Measurements from ENCODE around the gene SEPTIN10. TPM values are rescaled to one million over a fixed set of nuclear protein-coding genes. Genes with fewer than 3 reads are reported as not detected.

SEPTIN10 gene
- total RNA-seq, 1 experiment from 2014 or later: 26.5 TPM

DNA sequence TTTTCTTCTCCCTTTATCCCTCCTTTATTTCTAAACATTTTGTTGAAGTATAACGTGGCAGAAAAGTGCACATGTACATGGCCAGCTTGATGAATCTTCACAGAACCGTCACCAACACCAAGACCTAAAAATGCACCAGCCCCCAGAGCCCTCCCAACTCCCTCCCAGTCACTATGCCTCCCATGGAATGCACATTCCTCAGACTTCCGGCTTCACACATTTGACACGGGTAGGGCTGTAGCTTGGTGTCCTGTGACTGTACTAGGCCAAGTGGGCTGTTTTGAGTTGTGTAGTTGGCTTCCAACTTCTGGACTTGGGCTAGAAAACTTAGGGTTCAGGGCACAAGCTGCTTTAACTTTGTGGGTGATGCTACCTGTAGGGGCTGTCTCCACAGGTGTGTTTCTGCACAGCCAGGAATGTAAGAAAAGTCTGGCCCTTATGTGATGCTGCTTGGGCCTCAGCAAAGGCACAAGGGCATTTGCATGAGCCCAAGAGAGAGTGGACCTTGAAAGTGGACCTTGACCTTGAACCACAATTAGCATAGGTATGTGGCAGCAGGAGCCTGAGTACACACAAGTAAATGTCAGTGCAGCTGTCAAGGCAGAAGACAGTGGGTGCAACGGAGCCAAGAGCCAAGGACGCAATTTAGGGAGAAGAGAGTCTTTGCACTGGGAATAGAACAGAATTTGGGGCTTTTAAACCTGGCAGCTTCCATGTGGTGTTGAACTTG is 78.4 kb downstream of the SEPTIN10 start:
- in situ Hi-C loops (cut with HindIII; ENCODE audit: low pct_unique_long_range_greater_than_20kb, low sequenced_read_pairs): no loop called here
- no peak for DNase-seq (ENCODE audit: low read depth, low spot score)

DNA sequence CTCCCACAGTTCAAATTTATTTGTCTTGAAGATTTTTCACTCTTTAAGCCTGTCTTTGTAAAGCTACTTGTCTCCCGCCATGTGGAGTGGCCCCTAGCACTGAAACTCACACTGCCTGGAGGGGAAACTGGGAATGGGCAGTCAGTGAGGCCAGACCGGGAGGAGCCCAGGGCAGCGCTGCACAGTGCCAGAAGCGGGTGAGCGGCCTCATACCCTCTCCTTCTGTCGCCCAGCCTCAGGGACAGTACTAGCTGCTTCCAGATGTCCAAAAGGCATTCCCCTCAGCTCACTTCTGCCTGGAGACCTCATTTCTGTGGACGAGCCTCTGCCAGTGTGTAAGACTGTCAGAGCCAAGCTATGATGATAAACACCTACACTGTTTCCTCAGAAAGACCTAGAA is 79.9 kb downstream of the SEPTIN10 start:
- in situ Hi-C loops (cut with HindIII; ENCODE audit: low pct_unique_long_range_greater_than_20kb, low sequenced_read_pairs): no loop called here
- DNase-seq (ENCODE audit: low read depth, low spot score): no peak

DNA sequence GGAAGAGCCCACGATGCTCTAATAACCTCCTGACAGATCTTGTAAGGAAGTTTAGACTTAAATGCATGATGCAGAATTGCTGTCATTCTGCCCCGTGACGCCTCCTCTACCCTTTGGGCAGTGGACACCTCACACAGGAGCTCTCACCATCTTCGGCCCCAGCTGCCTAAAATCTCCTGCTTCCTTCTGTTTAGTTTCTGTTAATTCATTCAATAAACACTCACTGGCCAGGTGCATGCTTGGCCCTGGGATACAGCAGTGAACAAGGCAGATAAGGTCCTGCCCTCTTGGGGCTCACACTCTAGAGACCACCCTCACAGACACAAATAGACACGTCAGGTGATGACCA is 81.1 kb downstream of the SEPTIN10 start:
- in situ Hi-C loops (cut with HindIII; ENCODE audit: low pct_unique_long_range_greater_than_20kb, low sequenced_read_pairs): no loop called here
- no peak for DNase-seq (ENCODE audit: low read depth, low spot score)

DNA sequence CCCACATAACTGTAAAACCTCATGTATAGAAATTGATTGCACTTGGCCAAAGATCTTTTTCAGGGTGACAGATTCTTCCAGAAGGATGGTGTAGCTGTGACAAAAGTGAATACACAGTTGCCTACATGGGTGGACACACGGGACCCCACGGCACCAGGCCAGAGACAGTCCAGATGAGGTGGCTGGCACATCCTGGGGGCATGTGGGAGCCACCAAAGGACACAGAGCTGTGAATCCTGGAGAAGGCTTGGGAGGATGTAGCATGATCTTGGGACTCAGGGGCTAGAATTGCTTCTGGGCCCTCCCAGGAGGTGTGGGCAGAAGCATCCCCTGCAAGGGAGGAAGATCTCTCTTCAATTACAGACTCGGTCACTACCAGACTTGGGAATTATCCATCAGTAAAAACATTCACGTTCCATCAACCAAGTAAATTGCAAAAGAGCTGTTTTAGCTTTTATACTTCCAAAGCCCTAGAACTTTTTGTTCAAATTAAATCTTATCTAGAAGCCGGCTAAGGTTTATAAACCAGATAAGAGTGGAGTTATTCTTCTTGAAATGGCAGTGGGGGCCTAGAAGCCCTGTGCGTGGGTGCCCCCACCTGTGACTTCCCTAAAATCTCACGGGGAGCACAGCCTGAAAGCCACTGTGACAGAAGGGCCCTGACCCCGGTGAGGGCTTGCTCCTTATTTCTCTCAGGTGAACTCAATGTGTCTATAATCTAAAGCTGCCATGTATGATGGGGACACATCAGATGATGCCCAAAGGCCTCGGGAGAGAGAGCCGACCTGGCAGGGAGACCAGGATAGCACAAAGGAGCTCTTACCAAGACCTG is 81.7 kb downstream of the SEPTIN10 start:
- in situ Hi-C loops (cut with HindIII; ENCODE audit: low pct_unique_long_range_greater_than_20kb, low sequenced_read_pairs): no loop called here
- no peak for DNase-seq (ENCODE audit: low read depth, low spot score)

DNA sequence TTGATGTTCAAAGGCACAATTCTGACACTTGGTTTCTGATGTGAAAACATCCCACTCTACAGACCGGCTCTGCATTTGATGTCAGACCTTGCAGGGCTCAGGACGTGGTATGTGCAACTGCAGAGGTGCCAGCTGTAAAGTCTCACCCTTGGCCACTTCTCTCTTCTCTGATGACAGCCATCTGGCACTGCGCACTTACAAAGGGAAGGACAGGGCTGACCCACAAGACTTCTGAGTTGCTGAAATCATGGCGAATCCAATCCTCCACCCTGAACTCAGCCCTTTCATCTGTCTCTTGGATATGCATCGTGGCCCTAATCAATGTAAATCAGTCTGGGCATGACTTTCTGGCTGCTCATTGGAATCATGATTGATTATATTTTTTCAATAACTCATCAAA is 82.5 kb downstream of the SEPTIN10 start:
- no peak for DNase-seq (ENCODE audit: low read depth, low spot score)
- in situ Hi-C loops (cut with HindIII; ENCODE audit: low pct_unique_long_range_greater_than_20kb, low sequenced_read_pairs): no loop called here

DNA sequence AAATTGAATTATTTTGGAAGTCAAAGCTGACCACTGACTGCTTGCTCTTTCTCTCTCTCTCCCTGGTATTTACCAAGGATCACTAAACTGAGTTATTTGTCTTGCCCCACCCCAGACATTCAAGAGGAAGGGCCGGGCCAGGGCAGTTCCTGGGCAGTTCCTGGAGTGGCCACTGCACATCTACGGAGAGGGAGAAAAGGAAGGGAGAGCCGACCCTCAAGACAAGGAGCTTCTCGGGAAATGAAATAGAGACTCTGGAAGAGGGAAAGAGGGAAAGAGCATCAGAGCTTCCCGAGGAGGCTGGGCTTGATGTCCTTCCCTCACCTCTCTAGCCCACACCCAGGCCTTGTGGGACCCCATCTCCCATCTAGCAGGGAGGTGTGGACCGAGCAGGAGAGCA is 83.1 kb downstream of the SEPTIN10 start:
- in situ Hi-C loops (cut with HindIII; ENCODE audit: low pct_unique_long_range_greater_than_20kb, low sequenced_read_pairs): no loop called here
- DNase-seq (ENCODE audit: low read depth, low spot score): no peak

DNA sequence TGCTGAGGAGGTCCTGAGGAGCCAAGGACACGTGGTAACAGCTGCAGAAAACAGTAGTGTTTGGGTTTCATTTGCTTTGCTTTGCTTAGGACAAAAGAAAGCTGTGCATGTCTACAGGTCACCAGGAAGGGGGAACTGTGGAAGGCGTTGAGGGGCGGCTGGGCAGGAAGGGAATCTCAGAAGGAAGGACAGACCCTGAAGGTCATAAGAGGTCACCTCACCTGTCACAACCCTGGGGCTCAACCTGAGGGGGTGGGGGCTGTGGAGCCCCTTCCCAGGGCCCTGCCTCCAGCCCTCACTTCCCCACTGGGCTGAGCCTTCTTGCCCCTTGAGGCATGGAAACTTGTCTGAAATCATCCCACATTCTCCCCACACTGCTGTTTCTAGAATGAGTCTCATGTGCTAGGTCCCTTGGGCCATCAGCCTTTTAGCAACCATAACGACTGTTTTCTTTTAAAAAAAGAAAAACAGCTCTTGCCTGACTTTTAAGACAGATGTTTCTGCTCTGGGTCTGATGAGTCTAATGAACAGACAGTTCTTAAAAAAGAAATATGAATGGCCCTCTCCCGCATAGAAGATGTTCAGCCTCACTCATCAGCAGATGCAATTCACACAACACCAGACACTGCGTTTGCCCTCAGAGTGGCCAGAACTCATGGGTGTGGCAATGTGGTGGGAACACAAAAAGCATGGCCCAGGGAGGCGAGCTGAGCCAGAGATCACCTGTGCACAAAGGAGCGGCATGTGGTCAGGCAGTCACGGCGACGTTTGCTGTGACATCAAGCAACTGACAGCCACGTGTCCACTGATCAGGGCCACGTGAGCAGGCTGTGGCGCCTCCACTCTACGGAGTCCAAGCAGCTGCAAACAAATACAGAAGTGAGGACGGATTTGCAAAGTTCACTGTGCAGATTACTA is 84.0 kb downstream of the SEPTIN10 start:
- in situ Hi-C loops (cut with HindIII; ENCODE audit: low pct_unique_long_range_greater_than_20kb, low sequenced_read_pairs): no loop called here

DNA sequence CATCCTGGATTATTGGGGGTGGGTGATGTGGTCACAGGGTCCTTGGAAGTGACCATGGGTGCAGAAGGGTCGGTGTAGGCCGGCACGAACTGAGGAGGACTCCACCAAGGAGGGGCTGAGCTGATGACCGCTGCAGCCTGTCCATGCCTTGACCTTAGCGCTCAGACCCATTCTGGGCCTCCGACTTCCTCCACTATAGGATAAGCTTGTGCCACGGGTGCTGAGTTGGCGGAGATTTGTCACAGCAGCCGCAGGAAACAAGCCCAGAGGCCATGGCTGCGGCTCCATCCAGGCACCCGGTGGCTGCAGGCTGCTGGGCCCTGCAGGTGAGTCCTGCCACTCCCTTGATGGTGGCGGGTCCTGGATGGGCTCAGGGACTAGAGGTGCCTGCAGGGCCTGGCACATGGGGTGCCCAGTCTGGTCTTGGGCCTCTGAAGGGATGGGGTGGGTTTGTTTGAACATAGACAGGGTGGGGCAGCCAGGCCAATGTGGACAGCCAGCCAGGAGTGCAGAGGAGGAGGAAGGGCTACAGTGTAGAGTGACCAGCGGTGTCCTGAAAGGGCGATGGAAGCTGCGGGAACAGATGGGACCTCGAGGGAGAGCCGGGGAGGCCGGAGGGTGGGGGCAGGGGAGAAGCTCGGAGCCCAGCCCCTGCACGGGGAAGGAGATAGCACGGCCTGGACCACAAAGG is 84.8 kb downstream of the SEPTIN10 start:
- in situ Hi-C loops (cut with HindIII; ENCODE audit: low pct_unique_long_range_greater_than_20kb, low sequenced_read_pairs): no loop called here
- no peak for DNase-seq (ENCODE audit: low read depth, low spot score)

More for the DNA sequence above, 84.0 kb downstream of the SEPTIN10 start:
- DNase-seq (ENCODE audit: low read depth, low spot score): no peak

DNA sequence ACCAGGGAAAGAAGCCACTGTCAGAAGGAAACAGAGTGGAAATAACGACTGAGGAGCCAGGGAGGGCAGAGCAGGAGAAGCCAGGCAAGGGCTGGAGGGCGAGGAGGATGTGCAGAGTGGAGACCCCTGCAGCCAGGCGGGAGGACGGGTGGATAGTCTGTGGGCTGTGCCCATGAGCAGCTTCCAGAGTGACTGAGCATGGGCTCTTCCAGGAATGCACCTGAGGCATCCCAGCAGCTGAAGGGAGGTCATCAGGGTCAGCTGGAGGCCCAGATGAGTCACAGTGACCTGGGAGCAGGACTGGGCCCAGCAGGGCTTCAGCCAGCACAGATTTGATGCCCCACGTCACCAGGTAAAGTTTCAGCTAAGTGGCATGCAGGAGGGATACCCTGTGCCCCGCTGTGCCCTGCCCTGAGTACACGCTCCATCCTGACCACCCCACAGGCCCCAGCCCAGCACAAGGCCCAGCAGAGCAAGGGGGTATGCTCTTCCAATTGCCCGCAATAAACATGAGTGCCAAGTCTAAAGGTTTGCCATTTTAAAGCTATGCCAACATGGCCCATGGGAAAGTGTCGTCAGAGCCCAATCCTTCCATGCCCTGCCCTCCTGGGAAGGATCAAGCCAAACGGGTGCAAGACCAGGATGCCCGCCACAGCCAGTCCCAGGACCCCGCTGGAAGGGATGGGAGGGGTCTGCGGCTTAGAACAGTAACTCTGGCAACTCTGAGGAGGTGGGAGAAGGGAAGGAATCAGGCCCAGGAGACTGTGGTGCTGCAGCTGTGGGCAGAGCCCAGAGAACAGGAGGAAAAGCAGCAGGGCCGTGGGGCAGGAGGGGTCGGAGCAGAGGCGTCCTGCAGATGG is 85.7 kb downstream of the SEPTIN10 start:
- in situ Hi-C loops (cut with HindIII; ENCODE audit: low pct_unique_long_range_greater_than_20kb, low sequenced_read_pairs): no loop called here
- DNase-seq (ENCODE audit: low read depth, low spot score): no peak

DNA sequence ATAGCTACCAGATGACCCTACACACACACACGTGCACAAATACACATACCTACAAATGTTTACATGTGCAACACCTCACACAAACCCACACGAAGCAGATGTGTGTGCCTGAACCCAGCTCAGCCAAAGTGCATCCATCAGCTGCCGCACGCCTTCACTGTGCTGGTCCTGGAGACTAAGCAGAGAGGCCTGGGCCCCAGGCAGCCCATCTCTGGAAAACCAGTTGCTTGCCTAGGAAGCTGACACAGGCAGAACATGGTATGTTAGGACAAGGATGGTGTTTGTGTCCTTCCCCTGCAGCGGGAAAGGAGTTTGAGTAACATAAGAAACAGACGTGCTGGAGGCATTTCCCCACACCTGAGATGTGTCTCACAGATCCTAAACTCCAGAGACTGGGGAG is 86.7 kb downstream of the SEPTIN10 start:
- in situ Hi-C loops (cut with HindIII; ENCODE audit: low pct_unique_long_range_greater_than_20kb, low sequenced_read_pairs): no loop called here
- no peak for DNase-seq (ENCODE audit: low read depth, low spot score)

DNA sequence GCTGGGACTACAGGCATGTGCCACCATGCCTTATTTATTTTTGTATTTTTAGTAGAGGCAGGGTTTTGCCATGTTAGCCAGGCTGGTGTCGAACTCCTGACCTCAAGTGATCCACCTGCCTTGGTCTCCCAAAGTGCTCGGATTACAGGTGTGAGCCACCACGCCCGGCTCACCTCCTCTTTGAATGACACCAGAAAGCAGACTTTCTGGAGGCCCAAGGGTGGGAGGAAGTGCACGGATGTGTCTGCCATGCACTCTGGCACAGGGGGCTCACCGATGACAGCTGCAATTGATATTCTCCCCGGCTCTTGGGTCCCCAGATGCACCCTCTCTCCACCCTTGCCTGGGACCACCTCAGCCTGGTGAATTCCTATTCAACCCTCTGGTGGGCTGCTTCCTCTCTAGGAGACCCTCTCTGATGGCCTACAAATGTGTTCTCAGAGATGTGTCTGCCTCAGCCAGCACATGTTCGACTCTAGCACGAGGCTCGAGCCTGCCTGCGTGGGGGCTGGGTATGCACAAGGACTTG is 87.3 kb downstream of the SEPTIN10 start:
- no peak for DNase-seq (ENCODE audit: low read depth, low spot score)
- in situ Hi-C loops (cut with HindIII; ENCODE audit: low pct_unique_long_range_greater_than_20kb, low sequenced_read_pairs): no loop called here

DNA sequence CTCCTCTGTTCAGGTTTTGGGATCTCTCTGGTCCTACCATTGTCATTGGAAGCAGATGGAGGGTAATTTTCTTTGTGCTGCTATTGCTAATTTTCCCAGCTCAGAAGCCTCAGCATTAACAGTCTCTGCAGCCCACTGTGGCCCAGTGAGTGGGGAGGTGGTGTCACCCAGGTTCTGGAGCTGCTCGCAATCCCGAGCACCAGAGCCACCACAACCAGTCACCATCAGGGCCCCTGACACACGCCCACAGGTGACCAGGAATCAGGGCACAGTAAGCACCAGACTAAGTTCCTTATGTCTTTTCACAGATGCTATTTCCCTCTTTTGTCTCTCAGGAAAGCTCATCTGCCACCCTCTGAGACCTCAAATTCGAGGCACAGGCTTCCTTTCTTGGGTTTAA is 87.9 kb downstream of the SEPTIN10 start:
- in situ Hi-C loops (cut with HindIII; ENCODE audit: low pct_unique_long_range_greater_than_20kb, low sequenced_read_pairs): no loop called here
- DNase-seq (ENCODE audit: low read depth, low spot score): no peak

DNA sequence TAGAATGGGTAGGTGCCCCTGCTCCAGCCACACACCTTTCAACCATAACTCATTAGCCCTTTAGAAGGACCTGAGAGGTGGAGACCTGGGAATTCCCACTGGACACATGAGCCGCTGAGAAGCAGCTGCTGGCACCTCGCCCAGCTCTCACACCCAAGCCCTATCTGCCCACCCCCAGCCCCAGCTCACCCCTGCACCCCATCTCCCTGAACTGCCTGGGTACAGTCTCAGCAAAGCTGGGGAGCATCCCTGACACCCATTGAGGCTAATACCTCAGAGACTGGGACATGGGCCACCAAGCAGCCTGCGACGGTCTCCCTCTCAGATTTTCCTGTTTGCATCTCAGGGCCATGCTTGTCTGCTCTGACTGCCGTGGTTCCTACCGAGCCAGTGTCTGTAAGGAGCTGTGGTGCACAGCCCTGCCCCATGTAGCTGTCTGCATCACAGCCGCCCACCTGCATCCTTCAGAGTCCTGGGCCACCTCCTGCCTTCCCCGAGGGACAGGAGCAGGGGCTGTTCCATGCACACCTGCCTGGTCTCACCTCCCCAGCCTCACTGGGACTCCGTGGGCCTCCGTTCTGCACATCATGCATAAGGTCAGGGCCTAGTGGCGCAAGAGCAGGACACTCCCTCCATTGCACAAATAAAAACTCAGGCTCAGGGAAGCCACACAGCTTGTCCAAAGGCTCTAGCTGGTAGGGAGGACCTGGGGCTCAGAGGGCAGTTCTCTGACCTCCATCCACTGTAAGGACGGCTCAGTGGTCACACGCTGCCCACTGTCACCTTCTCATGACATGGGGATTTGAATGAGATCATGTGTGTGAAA is 90.0 kb downstream of the SEPTIN10 start:
- no peak for DNase-seq (ENCODE audit: low read depth, low spot score)
- in situ Hi-C loops (cut with HindIII; ENCODE audit: low pct_unique_long_range_greater_than_20kb, low sequenced_read_pairs): no loop called here

DNA sequence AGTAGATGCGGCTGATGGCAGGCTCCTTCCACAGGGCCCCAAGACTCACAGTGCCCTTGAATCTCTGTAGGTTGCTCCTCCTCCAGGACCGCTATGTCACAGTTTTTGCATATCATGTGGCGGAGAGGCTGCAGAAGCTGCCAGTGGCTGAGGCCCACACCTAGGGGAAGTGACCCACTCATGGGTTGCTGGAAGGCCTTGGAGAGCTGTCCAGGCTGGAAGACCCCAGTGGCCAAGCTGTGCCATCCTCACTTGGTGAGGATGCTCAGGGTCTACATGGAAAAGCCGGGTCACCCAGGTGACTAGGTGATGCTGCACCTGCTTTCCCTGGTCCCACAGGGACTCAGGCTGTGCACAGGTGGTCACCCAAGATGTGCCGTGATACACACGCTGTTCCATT is 90.6 kb downstream of the SEPTIN10 start:
- in situ Hi-C loops (cut with HindIII; ENCODE audit: low pct_unique_long_range_greater_than_20kb, low sequenced_read_pairs): no loop called here
- DNase-seq (ENCODE audit: low read depth, low spot score): no peak

DNA sequence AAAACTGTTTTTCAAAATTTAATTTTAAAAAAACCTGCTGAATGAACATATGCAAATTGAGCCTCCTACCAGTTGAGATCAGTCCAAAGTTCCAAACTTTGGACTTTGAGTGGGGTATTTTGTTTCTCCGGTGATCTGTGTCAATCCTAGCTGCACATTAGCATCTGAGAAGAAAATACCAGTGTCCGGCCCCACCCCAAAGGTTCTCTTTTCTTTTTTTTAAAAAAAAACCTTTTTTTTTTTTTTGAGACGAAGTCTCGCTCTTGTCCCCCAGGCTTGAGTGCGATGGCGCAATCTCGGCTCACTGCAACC is 91.7 kb downstream of the SEPTIN10 start:
- in situ Hi-C loops (cut with HindIII; ENCODE audit: low pct_unique_long_range_greater_than_20kb, low sequenced_read_pairs): no loop called here
- DNase-seq (ENCODE audit: low read depth, low spot score): no peak
